OCI-LY3 (cell line): ENCODE results near the gene MON2.
"Not testable (repeated sequence)": the region's sequence is repeated elsewhere in the genome, so short reads cannot be mapped to it uniquely, and the experiment has no call there.

Source experiments
- H2AFZ ChIP-seq: fragments of 200-600, 300-600 bp; shearing (Covaris generic); 2 replicates; pipeline ENCODE4 v1.6.0; 2014; ENCODE audit warnings: antibody characterized with exemption, low read depth, low read length
- H3K27ac ChIP-seq: fragments of 200-600, 300-600 bp; sonication (generic); 2 replicates; pipeline ENCODE4 v1.5.1; 2014; ENCODE audit warnings: mild to moderate bottlenecking, low read length, moderate library complexity, mixed read lengths
- H3K27me3 ChIP-seq: fragments of 200-600, 300-600 bp; sonication (generic); 2 replicates; pipeline ENCODE4 v1.6.1; 2014; ENCODE audit warnings: low read depth, low read length, mixed read lengths
- H3K36me3 ChIP-seq: fragments of 200-600, 300-600 bp; sonication (generic); replicated peaks from 2 replicates; pipeline ENCODE3; 2014; ENCODE audit warnings: low read depth, low read length, mixed read lengths
- H3K4me1 ChIP-seq: fragments of 300-600, 200-600 bp; sonication (generic); 2 replicates; pipeline ENCODE4 v1.6.1; 2014; ENCODE audit warnings: low read length, mixed read lengths
- H3K4me2 ChIP-seq: fragments of 200-600, 300-600 bp; sonication (generic); 2 replicates; pipeline ENCODE4 v1.6.1; 2014; ENCODE audit warnings: low read length, mixed read lengths
- H3K4me3 ChIP-seq: fragments of 300-600, 200-600 bp; sonication (generic); 2 replicates; pipeline ENCODE4 v1.5.1; 2014; ENCODE audit warnings: antibody characterized with exemption, mild to moderate bottlenecking, low read length, moderate library complexity
- H3K79me2 ChIP-seq: fragments of 300-600, 200-600 bp; shearing (Covaris generic); 2 replicates; pipeline ENCODE4 v1.6.1; 2014; ENCODE audit warnings: mild to moderate bottlenecking, low read length, mixed read lengths
- H3K9ac ChIP-seq: fragments of 300-600, 200-600 bp; shearing (Covaris generic); 2 replicates; pipeline ENCODE4 v1.6.0; 2014; ENCODE audit warnings: mild to moderate bottlenecking, low read length, moderate library complexity
- H3K9me3 ChIP-seq: fragments of 200-600, 300-600 bp; shearing (Covaris generic); 2 replicates; pipeline ENCODE4 v1.6.1; 2014; ENCODE audit warnings: low read length, mixed read lengths; ENCODE audit not compliant: insufficient read depth
- H4K20me1 ChIP-seq: fragments of 200-600, 300-600 bp; sonication (generic); 2 replicates; pipeline ENCODE4 v1.6.1; 2016; ENCODE audit warnings: low read length, mixed read lengths; ENCODE audit not compliant: insufficient read depth
- CTCF ChIP-seq: fragments of 200-600, 300-600 bp; sonication (generic); IDR thresholded peaks from 2 replicates; pipeline ENCODE4 v1.5.1; 2014; ENCODE audit warnings: antibody characterized with exemption, low read length, low read depth
- EZH2phosphoT487 ChIP-seq: fragments of 200-600 bp; shearing (Covaris generic); IDR thresholded peaks from 2 replicates; pipeline ENCODE4 v1.6.1; 2018; ENCODE audit warnings: antibody characterized with exemption, mixed run types, low read depth

Gene MON2

GRCh38 chr12:62438098-62438692 is 28.4 kb upstream of the MON2 start:
- TF ChIP-seq CTCF (peak; percentile 90), EZH2phosphoT487 (no peak)
- no peak overlapping the region for H3K9ac ChIP-seq
- H3K36me3 ChIP-seq = no peaks in the 10 kb centered on the region
- H4K20me1 ChIP-seq = no peaks in the 10 kb centered on the region
- peak overlapping the region; percentile 18 for H3K4me2 ChIP-seq
- H3K4me1 ChIP-seq = 0 out of 2 replicates have a peak, but pooled peaks cover 3% of the 10 kb centered on the region
- no peaks in the 10 kb centered on the region for H3K79me2 ChIP-seq
- no peaks in the 10 kb centered on the region for H3K27me3 ChIP-seq
- H3K4me3 ChIP-seq = no peak overlapping the region
- 0 out of 2 replicates have a peak, but pooled peaks cover 3% of the 10 kb centered on the region for H3K9me3 ChIP-seq
- H3K27ac ChIP-seq = no peak overlapping the region
- H2AFZ ChIP-seq = peak overlapping the region; percentile 29

GRCh38 chr12:62446754-62447452 is 19.7 kb upstream of the MON2 start:
- Histone ChIP-seq H3K36me3 (no peaks in the 10 kb centered on the region), H3K4me3 (no peak overlapping the region), H3K4me1 (no peaks in the 10 kb centered on the region), H3K27me3 (no peaks in the 10 kb centered on the region), H3K79me2 (no peaks in the 10 kb centered on the region), H4K20me1 (no peaks in the 10 kb centered on the region), H3K9ac (no peak overlapping the region), H3K27ac (no peak overlapping the region), H3K4me2 (no peak overlapping the region), H3K9me3 (0 out of 2 replicates have a peak, but pooled peaks cover 7% of the 10 kb centered on the region), H2AFZ (0 out of 2 replicates have a peak overlapping the region, but pooled peaks have one; percentile 46)
- no peak for TF ChIP-seq CTCF
- no peak for TF ChIP-seq EZH2phosphoT487

GRCh38 chr12:62448436-62448835 is 18.2 kb upstream of the MON2 start:
- TF ChIP-seq CTCF (no peak), EZH2phosphoT487 (no peak)

GRCh38 chr12:62455429-62455828 is 11.2 kb upstream of the MON2 start:
- not testable (repeated sequence) for H2AFZ ChIP-seq, H3K27me3 ChIP-seq, H4K20me1 ChIP-seq, H3K27ac ChIP-seq, H3K79me2 ChIP-seq, H3K4me2 ChIP-seq, H3K4me1 ChIP-seq, H3K4me3 ChIP-seq, H3K9me3 ChIP-seq, H3K9ac ChIP-seq, H3K36me3 ChIP-seq

More at GRCh38 chr12:62448436-62448835, 18.2 kb upstream of the MON2 start:
- H3K27me3 ChIP-seq = no peaks in the 10 kb centered on the region
- no peaks in the 10 kb centered on the region for H3K4me1 ChIP-seq
- H3K4me3 ChIP-seq = no peak overlapping the region
- H3K27ac ChIP-seq = no peak overlapping the region
- 0 out of 2 replicates have a peak, but pooled peaks cover 2% of the 10 kb centered on the region for H3K9me3 ChIP-seq
- no peaks in the 10 kb centered on the region for H3K79me2 ChIP-seq
- H3K36me3 ChIP-seq = no peaks in the 10 kb centered on the region
- no peak overlapping the region for H3K4me2 ChIP-seq
- H3K9ac ChIP-seq = no peak overlapping the region
- no peak overlapping the region for H2AFZ ChIP-seq
- H4K20me1 ChIP-seq = no peaks in the 10 kb centered on the region
